Measurements from ENCODE around the gene CCDC97. TPM values are rescaled to one million over a fixed set of nuclear protein-coding genes. Genes with fewer than 3 reads are reported as not detected.

Gene CCDC97
- total RNA-seq, 1 donor from 2014 or later: 21.8 TPM

DNA sequence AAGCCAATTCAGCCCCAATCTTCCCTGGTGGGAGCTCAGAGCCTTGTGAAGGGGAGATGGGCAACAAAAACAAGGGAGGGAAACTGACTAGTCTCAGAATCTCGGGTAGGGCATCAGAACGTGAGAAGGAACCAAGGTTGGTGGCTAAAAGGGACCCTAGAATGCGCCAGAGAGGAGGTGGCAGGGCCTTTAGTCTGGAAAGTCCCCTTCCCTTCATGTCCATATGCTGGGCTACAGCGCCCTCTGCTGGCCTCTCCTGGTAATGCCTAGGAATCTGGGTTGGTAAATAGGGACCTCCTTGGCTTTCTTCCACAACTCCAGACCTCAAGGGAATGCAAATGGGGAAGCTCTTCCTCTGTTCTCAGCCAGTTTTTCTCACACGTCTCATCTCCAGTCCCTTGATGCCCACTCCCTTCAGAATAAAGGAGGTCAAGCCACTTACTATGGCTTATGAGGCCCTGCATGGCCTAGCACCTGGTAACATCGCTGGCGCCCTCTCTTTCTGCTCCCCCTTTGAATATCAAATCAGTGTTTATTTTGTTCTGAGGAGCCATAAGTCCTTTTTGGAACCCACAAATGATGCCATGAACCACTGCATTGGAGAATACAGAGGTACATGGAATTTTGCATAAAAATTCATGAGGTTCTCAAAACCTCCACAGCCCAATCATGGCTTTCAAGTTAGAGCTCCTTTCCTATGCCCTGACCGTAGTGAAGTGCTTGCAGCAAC is 1.4 kb upstream of the CCDC97 start:
- H3K36me3 Mint-ChIP-seq (ENCODE audit: low read depth): peaks cover 24% of the 10 kb centered on the region
- peaks cover 43% of the 10 kb centered on the region for H3K4me1 Mint-ChIP-seq (ENCODE audit: low read depth)
- no peaks in the 10 kb centered on the region for H3K9me3 Mint-ChIP-seq (ENCODE audit: low read depth)
- DNase-seq (ENCODE audit: low spot score): peak; percentile 93
- H3K4me3 Mint-ChIP-seq (ENCODE audit: unreplicated experiment): peak overlapping the region; percentile 94
- TF ChIP-seq, protein P1, sequence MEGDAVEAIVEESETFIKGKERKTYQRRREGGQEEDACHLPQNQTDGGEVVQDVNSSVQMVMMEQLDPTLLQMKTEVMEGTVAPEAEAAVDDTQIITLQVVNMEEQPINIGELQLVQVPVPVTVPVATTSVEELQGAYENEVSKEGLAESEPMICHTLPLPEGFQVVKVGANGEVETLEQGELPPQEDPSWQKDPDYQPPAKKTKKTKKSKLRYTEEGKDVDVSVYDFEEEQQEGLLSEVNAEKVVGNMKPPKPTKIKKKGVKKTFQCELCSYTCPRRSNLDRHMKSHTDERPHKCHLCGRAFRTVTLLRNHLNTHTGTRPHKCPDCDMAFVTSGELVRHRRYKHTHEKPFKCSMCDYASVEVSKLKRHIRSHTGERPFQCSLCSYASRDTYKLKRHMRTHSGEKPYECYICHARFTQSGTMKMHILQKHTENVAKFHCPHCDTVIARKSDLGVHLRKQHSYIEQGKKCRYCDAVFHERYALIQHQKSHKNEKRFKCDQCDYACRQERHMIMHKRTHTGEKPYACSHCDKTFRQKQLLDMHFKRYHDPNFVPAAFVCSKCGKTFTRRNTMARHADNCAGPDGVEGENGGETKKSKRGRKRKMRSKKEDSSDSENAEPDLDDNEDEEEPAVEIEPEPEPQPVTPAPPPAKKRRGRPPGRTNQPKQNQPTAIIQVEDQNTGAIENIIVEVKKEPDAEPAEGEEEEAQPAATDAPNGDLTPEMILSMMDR (IDR thresholded peaks at IDR 0.05): peak; percentile 96
- H3K27me3 Mint-ChIP-seq (ENCODE audit: low read depth): no peaks in the 10 kb centered on the region
- peak overlapping the region; percentile 100 for H3K27ac Mint-ChIP-seq (ENCODE audit: unreplicated experiment)

DNA sequence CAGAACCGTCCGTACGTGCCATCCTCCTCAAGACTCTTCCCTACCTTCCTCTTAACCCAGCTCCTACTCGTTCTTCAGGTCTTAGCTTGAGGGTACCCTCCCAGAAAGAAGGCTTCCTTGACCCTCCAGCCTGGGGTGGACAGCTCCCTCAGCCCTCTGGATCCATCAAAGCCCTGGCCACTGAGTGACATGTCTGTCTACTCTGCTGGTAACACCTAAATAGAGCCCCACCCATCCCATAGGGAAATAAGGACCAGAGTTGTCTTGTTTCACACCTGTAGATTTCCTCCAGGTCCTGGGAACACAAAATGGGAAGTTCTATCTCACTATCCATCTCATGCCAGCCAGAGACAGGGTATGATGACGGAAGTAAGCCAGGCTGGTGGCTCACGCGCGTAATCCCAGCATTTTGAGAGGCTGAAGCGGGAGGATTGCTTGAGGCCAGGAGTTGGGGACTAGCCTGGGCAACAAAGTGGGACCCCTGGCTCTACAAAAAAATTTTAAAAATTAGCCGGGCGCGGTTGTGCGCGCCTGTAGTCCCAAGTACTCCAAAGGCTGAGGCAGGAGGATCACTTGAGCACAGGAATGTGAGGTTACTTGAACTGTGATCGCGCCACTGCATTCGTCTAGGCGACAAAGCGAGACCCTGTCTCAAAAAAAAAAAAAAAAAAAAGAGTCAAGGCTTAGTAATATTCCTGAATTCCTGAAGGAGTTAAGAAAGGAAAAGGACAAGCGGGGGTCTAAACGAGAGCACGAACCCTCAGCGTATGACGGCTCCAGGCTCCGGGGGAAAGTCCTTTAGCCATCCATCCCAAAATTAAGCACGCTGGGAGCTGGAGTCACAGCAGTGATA is 566 bp upstream of the CCDC97 start:
- no peaks in the 10 kb centered on the region for H3K9me3 Mint-ChIP-seq (ENCODE audit: low read depth)
- H3K36me3 Mint-ChIP-seq (ENCODE audit: low read depth): peaks cover 22% of the 10 kb centered on the region
- H3K27me3 Mint-ChIP-seq (ENCODE audit: low read depth): no peaks in the 10 kb centered on the region
- peaks cover 43% of the 10 kb centered on the region for H3K4me1 Mint-ChIP-seq (ENCODE audit: low read depth)
- DNase-seq (ENCODE audit: low spot score): peak; percentile 32
- TF ChIP-seq, protein P1 (IDR thresholded peaks at IDR 0.05): no peak
- H3K27ac Mint-ChIP-seq (ENCODE audit: unreplicated experiment): peak overlapping the region; percentile 100
- H3K4me3 Mint-ChIP-seq (ENCODE audit: unreplicated experiment): peak overlapping the region; percentile 94

DNA sequence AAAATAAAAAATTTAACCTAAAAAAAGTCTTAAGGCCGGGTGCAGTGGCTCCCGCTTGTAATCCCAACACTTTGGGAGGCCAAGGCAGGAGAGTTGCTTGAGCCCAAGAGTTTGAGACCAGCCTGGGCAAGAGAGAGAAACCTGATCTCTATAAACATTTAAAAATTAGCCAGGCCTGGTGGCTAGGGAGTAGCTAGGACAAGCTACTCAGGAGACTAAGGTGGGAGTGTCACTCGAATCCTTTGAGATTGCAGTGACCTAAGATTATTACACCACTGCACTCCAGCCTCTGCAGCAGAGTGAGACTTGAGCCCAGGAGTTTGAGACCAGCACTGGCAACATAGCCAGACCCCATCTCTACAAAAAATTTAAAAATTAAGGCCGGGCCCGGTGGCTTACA is 1.1 kb downstream of the CCDC97 start:
- no peak for DNase-seq (ENCODE audit: low spot score)
- H3K27me3 Mint-ChIP-seq (ENCODE audit: low read depth): no peaks in the 10 kb centered on the region
- H3K4me1 Mint-ChIP-seq (ENCODE audit: low read depth): peaks cover 45% of the 10 kb centered on the region
- TF ChIP-seq, protein P1 (IDR thresholded peaks at IDR 0.05): no peak
- H3K9me3 Mint-ChIP-seq (ENCODE audit: low read depth): no peaks in the 10 kb centered on the region
- H3K27ac Mint-ChIP-seq (ENCODE audit: unreplicated experiment): peak overlapping the region; percentile 100
- peak overlapping the region; percentile 94 for H3K4me3 Mint-ChIP-seq (ENCODE audit: unreplicated experiment)
- H3K36me3 Mint-ChIP-seq (ENCODE audit: low read depth): peaks cover 15% of the 10 kb centered on the region

DNA sequence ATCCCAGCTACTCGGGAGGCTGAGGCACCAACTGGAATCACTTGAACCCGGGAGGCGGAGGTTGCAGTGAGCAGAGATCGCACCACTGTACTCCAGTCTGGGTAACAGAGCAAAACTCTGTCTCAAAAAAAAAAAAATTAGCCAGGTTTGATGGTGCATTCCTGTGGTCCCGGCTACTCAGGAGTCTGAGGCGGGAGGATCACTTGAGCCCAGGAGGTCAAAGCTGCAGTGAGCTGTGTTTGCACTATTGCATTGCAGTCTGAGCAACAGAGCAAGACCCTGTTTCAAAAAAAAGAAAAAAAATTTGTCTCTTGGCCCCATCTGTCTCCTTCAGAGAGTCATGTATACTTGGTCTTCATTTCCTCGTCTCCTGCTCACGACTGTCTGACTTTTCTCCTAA is 1.6 kb downstream of the CCDC97 start:
- peak overlapping the region; percentile 100 for H3K27ac Mint-ChIP-seq (ENCODE audit: unreplicated experiment)
- peaks cover 45% of the 10 kb centered on the region for H3K4me1 Mint-ChIP-seq (ENCODE audit: low read depth)
- TF ChIP-seq, protein P1 (IDR thresholded peaks at IDR 0.05): no peak
- H3K36me3 Mint-ChIP-seq (ENCODE audit: low read depth): peaks cover 19% of the 10 kb centered on the region
- peak overlapping the region; percentile 94 for H3K4me3 Mint-ChIP-seq (ENCODE audit: unreplicated experiment)
- no peaks in the 10 kb centered on the region for H3K9me3 Mint-ChIP-seq (ENCODE audit: low read depth)
- H3K27me3 Mint-ChIP-seq (ENCODE audit: low read depth): no peaks in the 10 kb centered on the region
- peak; percentile 8 for DNase-seq (ENCODE audit: low spot score)

DNA sequence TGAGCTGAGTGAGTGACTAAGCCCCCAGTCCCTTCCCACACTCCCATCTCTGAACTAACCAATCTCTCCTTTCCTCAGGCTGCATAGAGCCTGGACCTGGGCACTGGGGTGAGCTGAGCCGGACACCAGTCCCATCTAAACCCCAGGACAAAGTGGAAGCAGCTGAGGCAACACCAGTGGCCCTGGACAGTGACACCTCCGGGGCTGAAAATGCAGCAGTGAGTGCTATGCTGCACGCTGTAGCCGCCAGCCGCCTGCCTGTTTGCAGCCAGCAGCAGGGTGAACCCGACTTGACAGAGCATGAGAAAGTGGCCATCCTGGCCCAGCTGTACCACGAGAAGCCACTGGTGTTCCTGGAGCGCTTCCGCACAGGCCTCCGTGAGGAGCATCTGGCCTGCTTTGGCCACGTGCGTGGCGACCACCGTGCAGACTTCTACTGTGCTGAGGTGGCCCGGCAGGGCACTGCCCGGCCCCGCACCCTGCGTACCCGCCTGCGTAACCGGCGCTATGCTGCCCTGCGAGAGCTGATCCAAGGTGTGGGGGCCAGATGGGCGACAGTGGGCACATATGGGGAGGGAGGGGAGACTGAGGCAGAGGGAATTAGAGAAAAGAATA is 6.4 kb downstream of the CCDC97 start:
- Mint-ChIP-seq H3K4me1 (ENCODE audit: low read depth) (peaks cover 46% of the 10 kb centered on the region), H3K9me3 (ENCODE audit: low read depth) (no peaks in the 10 kb centered on the region), H3K27me3 (ENCODE audit: low read depth) (no peaks in the 10 kb centered on the region), H3K36me3 (ENCODE audit: low read depth) (peaks cover 32% of the 10 kb centered on the region), H3K4me3 (ENCODE audit: unreplicated experiment) (no peak overlapping the region), H3K27ac (ENCODE audit: unreplicated experiment) (peak overlapping the region; percentile 57)
- peak; percentile 76 for DNase-seq (ENCODE audit: low spot score)
- TF ChIP-seq, protein P1 (IDR thresholded peaks at IDR 0.05): no peak

Measured in chondrocyte (in vitro differentiated cells).